M059J (cell line): ENCODE measurements around the gene TCF25. TPM values are rescaled to one million over a fixed set of nuclear protein-coding genes. Genes with fewer than 3 reads are reported as not detected.
"Not testable (repeated sequence)": the region's sequence is repeated elsewhere in the genome, so short reads cannot be mapped to it uniquely, and the experiment has no call there.

Experiments
- DNase-seq: peaks from one replicate; pipeline ENCODE4 v3.0.0-alpha.2; 2012; ENCODE audit warnings: low read depth
- total RNA-seq: library from RNA; depleted of rRNA; stranded (reverse); fragments of >200 nt; shearing (Covaris generic); gene quantifications from 2 replicates; pipeline ENCODE4 v1.2.3, GENCODE V29; 2014

The TCF25 gene
- total RNA-seq, 1 experiment from 2014 or later = 103 TPM

GRCh38 chr16:89903908-89904515 lies 30.6 kb downstream of the TCF25 start:
- no peak for DNase-seq

DNA sequence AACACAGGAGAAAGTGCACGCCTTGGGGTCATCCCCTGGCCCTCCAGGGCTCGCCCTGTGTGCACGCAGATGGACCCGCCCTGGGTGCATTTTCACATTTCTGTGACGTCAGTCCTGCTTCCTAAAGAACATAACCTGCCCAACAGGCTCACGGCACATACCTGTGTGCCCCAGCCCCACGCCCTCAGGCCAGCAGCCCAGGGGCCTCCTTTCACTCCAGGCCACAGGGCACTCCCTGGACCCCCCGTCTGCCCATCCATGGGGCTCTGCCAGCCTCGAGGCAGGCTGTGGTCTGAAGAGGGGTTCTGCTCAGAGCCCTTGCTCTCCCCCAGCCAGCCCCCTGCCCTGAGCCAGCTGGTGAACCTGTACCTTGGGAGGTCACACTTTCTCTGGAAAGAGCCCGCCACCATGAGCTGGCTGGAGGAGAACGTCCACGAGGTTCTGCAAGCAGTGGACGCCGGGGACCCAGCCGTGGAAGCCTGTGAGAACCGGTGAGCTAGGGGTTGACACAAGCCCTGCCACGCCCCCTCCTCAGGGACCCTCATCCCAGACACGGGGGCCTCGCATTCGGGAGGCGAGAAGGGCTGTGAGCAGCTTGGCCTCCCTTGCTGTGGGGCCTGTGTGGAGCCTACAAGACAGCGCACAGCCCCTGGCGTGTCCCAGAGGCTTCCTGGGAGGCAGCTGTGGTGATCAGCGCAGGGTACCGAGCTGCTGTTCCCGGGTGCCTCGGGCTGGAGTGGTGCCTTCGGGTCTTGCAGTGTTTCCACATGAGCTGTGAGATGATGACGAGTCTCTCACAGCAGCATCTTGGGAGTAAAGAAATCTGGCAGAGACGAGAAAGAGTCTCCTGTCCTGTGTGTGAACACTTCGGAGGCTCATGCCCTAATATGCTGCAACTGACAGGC lies 31.5 kb downstream of the TCF25 start:
- no peak for DNase-seq

GRCh38 chr16:89905511-89906139 lies 32.2 kb downstream of the TCF25 start:
- no peak for DNase-seq

GRCh38 chr16:89906140-89907025 lies 33.0 kb downstream of the TCF25 start:
- DNase-seq = no peak

DNA sequence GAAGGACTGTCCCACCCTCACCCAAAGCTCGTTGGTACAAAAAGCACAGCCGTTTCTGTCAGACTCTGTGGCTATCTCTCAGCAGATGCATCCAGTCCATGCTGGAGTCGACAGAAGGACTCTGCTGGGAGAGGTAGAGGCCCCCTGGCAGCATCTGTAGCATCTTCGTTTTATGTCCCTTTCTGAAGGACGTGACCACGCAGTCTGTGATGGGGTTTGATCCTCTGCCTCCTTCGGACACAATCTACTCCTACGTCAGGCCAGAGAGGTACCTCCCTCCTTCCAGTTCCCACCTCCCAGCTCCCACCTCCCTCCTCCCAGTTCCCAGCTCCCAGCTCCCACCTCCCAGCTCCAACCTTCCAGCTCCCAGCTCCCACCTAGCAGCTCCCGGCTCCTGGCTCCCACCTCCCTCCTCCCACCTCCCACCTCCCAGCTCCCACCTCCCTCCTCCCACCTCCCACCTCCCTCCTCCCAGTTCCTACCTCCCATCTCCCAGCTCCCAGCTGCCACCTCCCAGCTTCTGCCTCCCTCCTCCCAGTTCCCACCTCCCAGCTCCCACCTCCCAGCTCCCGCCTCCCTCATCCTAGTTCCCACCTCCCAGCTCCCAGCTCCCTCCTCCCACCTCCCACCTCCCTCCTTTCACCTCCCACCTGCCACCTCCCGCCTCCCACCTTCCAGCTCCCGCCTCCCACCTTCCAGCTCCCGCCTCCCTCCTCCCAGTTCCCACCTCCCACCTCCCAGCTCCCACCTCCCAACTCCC lies 33.8 kb downstream of the TCF25 start:
- no peak for DNase-seq

GRCh38 chr16:89908236-89908635 lies 34.8 kb downstream of the TCF25 start:
- DNase-seq = no peak

DNA sequence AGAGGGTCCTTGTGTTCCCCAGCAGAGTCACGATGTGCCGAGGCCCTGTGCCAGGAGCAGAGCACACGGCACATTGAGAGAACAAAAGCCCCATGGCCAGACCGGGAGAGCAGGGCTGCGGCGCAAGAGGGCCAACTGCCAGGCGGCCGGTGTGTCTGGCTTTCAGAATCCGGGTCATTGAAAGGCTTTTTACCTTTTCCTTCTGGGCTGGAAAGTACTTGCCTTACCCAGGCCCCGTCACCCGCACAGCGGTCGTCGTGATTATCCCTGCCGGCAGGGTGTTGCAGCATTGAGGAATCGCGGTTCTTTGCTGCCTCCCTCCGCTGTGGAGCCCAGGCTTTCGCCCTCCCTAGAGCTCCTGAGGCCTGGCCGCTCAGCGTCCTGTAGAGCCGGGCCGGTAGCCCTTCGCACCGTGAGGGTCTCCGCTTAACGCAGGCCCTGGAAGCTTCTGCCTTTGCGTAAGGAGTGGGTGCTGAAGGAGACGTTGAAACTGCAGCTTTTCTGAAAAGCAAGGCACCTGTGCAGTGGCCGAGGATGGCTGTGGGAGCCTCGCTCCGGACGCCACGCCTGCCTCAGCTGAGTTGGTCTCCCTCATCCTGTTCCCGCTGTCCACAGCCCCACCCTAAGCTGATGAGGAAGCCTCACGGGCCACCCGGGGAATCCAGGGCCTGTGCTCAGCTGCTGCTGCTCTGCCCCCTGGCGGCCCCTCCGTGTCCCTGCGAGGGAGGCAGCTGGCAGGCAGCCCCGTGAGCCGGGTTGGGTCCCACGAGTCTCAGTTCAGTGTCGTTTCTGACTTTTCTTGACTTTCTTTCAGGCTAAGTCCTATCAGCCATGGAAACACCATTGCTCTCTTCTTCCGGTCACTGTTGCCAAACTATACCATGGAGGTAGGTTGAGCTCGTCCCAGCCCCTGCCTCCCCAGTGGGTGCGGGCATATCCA lies 36.7 kb downstream of the TCF25 start:
- peak; percentile 38 for DNase-seq

DNA sequence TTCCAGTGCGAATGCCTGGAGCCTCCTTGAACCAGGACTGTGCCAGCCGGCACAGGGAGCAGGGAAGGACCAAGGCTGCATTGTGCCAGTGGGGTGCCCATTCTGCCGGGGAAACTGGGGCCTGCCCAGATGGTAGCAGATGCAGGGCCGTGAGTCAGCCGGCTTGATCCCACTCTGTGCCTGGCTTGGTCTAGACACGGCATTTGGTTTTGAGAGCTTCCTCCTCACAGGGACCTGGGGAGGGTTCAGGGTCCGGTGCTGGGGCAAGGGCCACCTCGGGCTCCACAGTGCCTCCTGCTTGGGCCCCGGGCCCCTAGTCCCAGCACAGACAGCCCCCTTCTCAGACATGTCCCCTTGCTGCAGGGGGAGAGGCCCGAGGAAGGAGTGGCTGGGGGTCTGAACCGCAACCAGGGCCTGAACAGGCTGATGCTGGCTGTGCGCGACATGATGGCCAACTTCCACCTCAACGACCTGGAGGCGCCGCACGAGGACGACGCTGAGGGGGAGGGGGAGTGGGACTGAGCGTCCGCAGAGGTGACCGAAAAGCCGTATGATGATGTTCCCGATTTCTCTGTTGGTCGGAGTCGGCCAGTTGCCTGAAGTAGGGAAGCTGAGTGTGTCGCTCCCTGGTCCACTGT lies 37.4 kb downstream of the TCF25 start:
- no peak for DNase-seq

DNA sequence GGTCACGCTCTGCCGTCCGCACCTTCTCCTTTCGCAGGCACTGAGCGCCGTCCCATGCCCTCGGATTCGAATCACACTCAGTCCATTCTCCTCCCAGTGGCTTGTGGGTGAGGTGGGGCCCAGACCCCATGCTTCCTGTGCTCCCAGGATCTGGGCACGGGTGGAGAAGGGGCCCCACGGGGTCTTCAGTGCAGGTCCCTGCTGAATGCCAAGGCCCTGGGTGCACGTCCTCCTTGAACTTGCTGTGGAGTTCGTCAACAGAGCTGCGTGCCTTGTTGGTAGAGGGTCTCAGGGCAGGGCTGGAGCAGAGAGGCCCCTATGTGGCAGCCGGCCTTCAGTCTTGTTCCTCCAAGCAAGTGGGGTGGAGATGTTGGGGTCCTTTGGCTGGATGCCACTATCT lies 38.0 kb downstream of the TCF25 start:
- DNase-seq = no peak

- no peak for DNase-seq
Measured at GRCh38 chr16:89912143-89912542, 38.8 kb downstream of the TCF25 start.

DNA sequence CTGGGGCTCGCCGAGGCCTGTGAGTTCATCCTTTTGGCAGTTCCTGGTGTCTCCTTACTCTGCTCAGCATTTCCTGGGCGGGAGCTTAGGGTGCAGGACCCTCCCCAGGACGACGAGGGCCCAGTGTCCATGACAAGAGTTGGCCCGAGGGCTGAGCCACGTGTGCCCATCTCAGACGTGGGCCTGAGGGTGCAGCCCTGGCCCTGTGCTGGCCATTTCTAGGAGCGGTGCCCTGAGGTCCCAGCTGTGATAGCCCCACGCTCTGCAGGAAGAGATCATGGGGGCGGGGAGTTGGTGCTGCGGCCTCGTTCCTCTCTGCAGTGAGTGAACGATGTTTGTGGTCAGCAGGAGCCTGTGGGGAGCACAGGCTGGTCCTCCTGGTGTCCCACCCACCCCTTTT lies 39.2 kb downstream of the TCF25 start:
- DNase-seq = no peak

DNA sequence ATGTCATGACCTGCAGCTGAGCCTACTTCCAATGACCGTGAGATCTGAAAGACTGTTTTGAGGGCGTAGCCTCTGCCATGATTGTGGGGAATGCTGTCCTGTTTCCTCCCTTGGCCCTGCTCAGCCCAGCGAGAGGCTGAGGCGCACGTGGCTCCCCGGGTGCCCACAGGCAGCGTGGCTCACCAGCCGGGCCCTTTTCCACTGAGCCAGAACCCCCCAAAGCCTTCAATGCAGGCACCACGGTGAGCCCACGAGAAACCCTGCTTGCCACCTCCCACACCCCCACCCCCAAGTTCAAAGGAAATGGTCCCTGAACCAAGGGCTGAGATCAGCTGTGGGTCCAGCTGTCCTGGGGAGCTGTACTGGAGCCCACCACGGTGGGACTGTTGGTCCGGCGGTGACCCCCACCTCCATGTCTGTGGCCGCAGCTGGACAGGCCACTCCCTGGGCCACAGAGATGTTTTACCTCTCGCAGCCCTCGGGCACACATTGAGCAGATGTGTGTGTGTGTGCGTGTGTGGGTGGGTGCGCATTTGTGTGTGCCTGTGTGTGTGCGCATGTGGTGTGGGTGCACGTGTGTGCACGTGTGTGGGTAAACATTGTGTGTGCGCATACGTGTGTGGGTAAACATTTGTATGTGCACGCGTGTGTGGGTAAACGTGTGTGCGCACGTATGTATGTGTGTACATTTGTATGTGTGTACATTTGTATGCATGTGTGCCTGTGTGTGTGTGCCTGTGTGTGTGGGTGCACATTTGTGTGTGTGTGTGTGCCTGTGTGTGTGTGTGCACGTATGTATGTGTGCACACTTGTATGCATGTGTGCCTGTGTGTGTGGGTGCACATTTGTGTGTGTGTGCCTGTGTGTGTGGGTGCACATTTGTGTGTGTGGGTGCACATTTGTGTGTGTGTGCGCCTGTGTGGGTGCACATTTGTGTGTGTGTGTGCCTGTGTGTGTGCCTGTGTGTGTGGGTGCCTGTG lies 40.3 kb downstream of the TCF25 start:
- no peak for DNase-seq

DNA sequence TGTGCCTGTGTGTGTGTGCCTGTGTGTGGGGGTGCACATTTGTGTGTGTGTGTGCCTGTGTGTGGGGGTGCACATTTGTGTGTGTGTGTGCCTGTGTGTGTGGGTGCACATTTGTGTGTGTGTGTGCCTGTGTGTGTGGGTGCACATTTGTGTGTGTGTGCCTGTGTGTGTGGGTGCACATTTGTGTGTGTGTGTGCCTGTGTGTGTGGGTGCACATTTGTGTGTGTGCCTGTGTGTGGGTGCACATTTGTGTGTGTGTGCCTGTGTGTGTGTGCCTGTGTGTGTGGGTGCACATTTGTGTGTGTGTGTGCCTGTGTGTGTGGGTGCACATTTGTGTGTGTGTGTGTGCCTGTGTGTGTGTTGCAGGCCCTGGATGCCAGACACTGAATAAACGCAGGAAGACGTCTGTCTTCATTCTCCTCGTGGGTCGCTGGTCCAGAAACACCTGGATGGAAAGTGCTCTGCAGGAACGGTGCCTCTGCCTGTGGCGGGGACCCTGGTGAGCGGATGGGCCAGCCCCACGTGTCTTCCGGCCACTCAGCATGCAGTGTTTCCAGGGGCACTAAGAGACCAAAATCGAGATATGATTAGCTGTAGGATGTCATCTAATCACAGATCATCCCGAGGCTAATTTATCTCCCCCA lies 41.4 kb downstream of the TCF25 start:
- DNase-seq = not testable (repeated sequence)

- DNase-seq = no peak
Measured at GRCh38 chr16:89915303-89916232, 42.2 kb downstream of the TCF25 start.

GRCh38 chr16:89917773-89918452 lies 44.5 kb downstream of the TCF25 start:
- peak; percentile 96 for DNase-seq
